ENCODE data around the gene OR2S2.
"Not testable (repeated sequence)": the region's sequence is repeated elsewhere in the genome, so short reads cannot be mapped to it uniquely, and the experiment has no call there.

The OR2S2 gene

DNA sequence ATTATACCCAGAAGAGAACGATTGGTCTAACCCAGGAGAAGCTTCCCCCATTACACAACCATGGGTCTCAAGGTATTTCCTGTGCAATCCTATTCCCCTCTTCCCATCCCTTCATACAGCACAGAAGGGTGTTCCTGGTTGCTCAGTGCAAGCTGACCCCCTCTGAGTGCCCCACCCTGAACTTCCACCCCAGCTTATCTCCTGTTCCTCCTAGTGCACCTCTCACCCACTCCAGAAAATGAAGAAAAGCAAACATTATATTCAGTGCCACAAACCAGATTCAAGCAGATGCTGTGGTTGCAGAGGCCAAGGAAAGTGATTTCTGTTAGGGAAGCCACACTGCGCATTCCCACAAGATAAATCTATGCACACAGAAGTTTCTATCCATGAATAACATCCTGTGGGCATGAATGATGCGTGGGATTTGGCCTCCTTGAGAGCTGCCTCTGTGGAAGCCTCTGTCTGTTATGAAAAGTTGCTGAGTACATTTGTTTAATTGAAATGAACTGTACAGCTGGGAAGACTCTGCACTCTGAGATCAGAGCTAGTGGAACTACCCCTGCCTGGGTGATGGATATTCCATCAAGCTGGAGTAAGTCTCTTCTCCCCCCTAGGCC, 2.2 kb upstream of the OR2S2 start:
- no peak for FAIRE-seq

DNA sequence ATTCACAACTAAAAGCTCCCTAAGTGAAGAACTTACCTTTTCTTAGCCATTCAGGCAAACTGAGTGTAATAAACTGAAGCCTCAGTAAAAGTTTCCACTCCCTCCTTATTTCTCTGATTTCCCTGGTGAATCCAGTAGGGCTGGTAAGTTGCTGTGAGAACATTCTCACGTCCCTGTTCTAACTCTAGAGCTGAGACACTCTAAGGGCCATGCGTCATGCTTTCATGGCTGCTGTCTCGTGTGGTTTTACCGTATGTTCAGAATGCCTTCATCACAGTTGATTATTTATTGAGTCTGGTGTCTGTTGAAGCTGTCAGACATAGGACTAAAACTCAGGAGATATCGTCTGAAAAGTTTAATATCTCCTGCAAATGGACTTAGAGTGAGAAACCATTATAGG, 1.3 kb downstream of the OR2S2 start:
- no peak for FAIRE-seq

DNA sequence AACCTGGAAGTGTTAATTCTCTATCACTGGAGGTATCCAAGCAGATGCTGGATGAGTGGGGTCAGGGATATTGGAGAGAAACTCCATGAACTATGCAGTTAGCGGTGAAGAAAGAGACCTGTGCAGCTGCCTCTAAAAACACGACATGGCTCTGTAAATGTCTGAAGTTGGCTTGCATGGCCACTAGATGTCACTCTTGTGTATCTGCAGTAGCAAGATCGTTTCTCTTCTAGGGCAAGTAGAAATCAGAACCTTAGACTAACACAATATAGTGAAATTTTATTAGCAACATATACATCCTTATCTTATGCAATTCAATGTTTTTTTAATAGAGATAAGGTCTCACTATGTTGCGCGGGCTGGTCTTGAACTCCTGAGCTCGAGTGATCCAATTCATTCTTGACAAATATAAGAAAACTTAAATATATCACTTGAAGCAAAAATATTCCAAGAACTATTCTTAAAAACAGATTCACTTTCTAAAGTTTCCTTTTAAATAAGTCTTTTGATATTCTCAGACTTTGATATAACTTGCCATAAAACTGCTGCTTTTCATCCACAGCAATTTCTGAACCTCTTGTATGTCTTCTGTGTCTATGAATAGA, 2.9 kb downstream of the OR2S2 start:
- FAIRE-seq: peak; percentile 100

DNA sequence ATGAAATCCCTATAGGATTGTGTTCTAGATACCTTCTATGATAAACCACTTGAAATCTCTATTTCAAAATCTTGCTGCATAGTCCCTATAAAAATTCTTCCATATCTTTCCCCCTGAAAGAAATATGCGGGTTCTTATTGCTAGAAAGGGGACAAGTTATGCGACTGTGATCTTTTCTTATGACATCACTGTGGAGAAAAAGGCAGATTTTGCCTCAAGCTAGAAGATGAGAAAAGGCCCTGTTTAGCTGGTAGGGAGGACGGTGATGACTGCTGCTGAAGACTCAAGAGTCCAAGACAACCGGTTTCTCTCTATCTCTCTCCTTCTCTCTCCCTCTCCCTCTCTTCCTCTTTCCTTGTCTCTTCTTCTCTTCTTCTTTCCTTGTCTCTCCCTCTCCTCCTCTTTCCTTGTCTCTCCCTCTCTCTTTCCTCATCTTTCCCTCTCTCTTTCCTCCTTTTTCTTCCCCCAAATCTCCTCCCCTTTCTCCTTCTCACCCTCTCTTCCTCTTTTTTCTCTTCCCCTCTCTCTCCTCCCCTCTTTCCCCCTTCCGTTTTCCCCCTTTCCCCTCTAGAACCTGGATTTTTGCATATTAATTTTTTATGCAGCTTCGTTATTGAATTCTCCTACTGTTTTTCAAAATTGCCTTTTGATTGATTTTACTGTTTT, 5.3 kb downstream of the OR2S2 start:
- FAIRE-seq: no peak

DNA sequence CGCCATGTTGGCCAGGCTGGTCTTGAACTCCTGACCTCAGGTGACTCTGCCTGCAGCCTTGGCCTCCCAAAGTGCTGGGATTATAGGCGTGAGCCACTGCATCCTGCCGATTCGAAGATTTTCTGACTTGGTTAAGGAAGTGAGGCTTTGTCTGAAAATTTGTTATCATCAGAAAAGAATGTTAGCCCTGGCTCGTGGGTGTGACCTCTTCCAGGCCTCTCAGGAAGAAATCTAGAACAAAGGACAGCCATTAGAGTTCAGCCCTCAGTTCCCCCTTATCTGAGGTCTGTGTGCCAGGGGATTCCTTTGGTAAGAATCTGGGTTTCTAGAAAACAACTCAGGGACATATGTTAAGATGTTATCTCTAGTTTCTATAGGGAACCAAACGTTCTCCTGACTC, 6.2 kb downstream of the OR2S2 start:
- no peak for FAIRE-seq

DNA sequence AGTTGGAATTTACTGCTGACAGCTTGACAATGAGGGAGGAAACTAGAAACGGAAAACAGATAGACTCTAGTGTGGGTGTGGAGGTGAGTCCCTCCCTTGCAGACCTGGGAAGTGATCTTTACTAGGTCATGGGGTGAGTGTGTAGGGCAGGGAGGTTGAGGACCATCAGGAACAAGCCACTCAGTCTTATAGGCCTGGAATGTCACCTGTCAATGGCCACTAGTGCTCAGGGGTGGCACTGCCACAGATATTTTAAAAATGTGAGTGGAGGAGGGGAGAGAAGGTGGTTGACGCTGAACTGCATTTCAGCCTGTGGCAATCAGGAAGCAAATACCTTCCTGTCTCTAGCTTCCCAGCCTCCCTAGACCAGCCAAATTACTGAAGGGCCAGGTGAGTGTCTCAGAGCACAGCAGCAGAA, 9.0 kb downstream of the OR2S2 start:
- no peak for FAIRE-seq

DNA sequence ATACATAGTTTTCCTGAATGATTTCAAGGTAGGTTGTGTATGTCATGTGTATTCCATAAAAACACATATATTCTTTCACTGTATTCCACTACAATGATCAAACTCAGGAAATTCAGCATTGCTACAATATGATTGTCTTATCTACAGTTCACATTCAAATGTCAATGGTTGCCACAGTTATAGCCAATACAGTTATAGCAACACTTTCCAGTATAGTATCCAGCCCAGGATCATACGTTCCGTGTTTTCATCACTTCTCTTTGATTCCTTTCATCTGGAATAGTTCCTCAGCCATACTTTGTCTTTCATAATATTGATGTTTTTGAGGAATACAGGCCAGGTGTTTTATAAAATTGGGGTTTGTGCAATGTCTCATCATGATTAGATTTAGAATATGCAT, 9.5 kb downstream of the OR2S2 start:
- no peak for FAIRE-seq

DNA sequence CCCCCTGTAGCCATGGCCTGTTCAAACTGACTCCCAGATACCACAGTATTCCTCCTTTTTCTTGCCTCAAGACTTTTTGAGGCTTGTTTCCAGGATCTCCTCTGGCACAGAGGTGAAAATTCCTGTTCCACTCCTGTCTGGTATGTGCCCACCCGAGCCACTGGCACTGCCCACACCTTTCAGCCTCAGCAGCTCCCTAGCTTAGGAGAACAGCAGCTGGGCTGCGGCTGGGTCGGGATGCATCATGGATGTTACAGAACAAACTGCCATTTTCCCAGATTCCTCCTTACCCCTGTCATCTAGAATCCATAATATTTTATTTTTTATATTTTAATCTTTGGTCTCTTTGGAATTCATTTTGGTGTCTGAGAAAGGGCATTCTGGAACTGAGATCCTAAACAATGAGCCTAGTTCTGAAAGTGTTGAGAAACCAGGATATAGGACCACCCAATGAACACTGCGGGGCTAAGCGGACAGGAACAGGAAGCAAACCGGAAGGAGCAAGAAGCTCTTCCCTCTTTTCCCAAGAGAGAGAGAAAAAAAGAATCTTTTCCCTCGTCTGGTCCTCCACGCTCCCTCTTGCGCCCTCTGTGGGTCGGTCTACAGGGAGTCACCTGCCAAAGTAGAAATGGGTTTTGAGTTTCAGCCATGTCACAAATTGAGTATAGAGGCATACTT, 12.5 kb downstream of the OR2S2 start:
- FAIRE-seq: no peak

DNA sequence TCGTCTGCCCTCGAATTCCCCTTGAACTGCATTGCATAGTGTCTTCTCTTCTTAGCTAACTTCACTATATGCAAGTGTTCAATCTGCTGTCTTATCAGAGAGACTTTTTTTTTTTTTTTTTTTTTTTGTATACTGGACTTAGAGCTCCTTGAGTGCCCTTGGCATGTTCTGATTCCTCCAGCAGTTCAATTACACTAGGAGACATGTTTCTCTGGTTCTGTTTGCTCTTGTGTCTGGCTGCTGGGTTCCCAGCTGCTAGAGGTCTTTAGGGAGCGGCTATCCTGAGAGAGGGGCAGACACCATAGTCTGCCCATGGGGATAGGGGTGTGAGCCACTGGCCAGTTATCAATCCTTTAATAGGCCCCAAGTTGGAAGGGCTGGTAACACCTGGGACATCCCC, 13.1 kb downstream of the OR2S2 start:
- no peak for FAIRE-seq

DNA sequence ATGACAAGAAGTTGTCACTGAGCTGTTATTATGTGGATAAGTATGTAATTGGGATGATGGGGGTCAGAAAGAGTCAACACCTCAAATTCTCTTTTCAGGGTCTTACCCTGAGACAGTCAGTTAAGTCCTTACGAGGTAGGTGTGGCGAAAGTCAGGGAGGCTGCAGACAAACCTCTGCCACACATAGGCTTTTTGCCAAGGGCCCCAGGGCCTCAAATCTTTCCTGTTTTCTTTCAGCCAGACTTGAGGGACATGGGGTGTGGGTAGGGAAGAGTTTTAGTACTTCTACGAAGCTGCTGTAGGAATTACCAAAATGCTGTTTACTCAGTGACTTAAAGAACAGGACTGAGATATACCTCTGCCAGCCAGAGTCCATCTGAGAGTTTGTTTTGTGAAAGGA, 13.8 kb downstream of the OR2S2 start:
- no peak for FAIRE-seq

DNA sequence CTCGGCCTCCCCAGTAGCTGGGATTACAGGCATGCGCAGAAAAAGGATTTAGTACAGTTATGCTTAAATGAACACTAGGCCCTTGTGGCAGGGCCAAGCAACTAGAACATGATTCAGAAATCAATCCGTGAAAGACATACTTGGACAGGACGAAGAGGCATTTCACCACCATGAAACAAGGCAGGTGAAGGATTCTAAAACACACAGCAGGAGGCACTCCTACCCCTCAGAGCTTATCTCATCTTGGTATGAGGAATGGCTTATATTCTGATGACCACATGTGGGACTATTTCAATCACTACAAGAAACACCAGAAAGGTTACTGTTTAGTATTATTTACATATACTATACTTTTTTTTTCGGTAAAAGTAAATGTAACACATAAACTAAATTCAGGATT, 15.7 kb downstream of the OR2S2 start:
- FAIRE-seq: no peak

DNA sequence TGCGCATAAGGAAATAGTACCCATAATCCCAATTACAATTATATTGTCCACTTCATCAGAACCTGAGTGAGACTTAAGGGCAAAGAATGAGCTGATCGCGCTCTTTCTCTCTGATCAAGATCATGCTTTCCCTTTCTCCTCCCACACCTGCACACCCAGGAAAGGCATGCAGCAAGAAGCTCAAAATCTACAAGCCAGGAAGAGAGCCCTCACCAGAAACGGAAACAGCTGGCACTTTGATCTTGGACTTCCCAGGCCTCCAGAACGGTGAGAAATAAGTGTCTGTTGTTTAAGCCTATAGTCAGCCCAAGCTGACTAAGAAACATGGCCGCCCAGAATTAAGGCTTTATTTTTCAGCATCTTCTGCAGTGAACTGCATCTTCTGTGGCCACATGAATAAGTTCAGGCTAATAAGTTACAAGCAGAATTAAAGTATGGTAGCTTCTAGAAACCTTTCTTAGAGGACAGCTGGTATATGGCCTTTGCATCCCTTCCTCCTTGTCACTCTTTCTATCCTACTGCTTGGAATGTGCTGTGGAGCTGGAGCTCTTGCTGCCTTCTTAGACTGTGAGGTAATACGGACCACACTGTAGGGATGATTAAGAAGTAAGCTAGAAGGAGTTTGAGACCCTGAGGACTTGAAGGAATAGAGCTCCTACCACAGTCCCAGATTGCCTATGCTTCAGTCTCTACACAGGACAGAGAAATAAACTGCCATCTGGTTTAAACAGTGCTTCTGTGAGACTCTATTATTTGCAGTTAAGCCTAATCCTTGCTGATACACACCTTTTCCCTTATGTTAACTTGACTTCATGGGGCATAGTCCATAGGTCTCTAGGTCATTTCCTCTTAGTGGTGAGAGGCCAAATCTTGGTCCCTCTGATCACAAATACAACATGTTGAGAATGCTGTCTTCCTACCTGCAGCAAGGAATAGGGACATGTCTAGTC, 17.2 kb downstream of the OR2S2 start:
- no peak for FAIRE-seq

DNA sequence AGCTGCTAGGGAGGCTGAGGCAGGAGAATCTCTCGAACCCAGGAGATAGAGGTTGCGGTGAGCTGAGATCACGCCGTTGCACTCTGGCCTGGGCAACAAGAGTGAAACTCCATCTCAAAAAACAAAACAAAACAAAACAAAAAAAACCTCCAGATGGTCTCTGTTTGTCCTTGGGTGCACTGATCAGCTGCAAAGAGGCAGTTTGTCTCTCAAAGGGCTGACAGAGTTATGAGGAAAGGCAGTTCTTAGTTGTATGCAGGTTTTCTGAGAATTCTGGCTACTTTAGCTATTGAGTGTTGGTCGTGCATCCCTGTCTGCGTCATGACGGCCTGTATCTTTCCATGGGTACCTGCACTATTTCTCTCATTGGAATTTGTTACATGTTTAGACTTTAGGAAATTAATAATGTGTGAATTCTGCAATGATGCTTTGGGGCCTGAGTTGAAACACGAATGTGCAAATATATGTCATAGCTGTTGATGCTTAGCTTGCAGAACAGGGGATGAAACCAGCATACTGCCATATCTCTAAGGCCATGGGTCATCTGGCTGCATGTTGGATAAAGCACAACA, 18.2 kb downstream of the OR2S2 start:
- no peak for FAIRE-seq

DNA sequence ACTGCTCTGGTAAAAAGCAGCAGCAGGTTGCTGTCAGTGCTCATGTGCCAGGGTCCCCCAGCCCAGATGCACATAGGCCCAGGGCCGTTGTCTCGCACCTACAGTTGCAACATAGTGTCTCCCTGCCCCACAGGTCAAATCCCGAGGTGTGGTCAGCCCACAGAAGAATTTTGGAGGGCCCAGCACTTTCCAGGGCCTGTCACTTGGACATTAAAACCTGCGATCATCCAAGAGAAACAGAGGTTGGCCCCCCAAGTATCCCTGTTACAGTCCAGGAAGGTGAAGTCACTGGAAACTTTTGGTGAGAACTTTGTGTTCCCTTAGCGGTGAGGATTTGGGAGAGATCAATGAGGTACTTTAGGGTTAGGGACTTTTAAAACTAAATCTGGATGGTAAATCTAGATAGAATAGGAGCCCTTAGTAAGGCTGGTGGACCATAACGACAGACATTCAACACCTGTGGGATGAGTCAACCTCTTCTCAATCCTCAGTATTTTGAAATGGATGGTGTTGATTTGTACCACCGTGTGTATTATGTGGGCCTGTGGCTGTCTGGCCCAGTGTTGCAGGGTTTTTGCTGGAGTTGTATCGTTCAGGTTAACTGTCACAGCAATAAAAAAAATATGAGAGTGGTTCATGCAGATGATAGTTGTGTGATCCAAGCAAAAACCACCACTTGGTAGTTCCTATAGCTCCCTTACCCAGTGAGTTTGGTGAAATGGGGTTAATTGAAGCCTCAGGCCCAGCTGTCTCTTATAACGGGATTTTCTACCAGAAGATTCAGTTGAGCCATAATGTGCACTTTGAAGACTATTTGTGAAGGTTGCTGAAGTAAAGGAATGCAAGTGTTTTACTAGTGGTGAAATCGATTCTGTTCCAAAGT, 19.2 kb downstream of the OR2S2 start:
- no peak for FAIRE-seq

DNA sequence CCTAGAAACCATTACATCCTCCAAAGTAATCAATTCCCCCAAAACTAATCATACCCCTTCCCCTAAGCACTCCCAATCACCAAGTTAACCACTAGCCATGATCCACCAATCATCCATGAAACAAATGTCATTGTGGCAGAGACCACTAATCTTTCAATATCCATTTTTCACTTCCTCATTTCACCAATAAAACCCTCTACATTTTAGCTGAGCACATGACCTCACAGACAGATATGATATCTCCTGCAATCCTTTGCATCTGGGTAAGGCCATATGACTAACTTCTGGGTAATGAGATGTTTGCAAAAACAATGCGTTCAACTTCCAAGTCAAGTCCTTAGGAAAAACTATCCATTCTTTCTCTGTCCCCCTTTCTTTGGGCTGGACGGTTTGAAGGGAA, 20.7 kb downstream of the OR2S2 start:
- no peak for FAIRE-seq

DNA sequence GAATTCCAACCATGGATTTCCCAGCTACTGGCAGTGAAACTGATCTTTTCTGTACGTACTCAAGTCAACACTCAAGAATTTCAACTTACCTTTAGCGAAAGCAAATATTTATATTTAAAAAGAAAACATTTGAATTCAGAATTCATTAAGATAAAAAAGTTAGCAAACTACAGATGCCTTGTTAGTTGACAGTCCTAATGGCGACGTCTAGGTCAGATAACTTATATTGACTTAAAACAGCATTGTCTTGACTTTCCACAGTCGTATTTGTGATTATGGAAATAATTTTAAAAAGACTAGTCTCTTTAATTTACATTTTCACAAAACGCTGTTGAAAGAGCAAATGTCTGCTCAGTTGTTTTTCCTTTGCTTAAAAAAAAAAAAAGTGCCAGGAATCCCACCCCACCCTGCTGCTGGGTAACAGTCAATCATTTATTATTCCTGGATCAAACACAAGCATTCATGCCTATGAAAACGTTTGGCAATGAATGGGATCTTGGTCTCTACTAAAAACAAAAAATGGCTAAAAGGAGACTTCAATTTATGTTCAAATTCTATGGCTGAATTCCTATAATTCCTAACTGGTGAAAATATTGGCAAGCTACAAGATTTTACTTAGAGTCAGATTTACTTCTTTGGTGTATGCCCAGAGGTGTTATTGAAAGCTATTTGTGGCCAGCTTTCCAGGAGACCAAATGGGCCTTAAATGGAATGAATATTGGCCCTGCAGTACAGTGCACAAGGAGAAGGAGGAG, 22.0 kb downstream of the OR2S2 start:
- FAIRE-seq: no peak

DNA sequence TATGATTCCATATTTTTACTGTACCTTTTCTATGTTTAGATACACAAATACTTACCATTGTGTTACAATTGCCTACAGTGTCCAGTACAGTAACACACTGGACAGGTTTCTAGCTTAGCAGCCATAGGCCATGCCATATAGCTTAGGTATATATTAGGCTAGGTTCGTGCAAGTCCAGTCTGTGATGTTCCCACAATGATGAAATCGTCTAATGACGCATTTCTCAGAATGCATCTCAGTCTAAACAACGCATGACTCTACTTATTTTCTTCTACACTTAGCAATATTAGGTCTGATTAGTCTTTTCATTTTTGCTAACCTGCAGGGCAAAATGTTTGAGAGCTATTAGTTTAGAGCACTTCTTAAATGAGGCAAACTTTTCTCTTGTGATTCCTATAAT, 22.7 kb downstream of the OR2S2 start:
- no peak for FAIRE-seq

DNA sequence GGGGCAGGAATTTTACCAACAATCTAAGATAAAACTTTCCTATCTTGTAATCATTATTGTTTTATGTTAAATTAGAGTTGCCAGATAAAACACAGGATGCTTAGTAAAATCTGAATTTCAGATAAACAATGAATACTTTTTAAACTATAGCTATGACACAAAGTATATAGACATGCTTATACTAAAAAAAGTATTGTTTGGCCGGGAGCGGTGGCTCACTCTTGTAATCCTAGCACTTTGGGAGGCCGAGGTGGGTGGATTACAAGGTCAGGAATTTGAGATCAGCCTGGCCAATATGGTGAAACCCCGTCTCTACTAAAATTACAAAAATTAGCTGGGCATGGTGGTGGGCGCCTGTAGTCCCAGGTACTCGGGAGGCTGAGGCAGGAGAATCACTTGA, 23.9 kb downstream of the OR2S2 start:
- not testable (repeated sequence) for FAIRE-seq

DNA sequence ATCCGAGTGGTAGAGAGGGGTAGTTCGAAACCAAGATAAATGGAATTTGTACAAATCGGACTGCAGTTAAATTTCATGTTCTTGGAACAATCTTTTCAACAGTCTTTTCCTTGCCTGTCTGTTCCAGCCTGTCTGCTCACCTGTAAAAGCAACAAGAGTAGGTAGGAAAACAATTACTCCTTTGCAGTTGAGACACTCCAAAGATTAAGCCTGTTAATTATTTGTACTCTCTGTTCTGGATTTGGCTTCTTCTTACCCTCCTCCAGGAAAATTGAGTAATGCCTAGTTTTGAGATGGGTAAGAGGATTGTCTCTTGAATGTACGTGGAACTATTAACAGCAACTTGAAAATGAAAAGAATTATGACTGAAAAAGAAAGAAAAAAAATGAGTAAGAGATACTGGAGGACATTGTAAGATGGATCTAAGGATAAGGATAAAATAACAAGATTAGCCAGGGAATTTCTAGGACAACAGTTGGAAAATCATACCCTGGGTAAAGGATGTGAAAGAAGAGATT, 24.3 kb downstream of the OR2S2 start:
- no peak for FAIRE-seq

DNA sequence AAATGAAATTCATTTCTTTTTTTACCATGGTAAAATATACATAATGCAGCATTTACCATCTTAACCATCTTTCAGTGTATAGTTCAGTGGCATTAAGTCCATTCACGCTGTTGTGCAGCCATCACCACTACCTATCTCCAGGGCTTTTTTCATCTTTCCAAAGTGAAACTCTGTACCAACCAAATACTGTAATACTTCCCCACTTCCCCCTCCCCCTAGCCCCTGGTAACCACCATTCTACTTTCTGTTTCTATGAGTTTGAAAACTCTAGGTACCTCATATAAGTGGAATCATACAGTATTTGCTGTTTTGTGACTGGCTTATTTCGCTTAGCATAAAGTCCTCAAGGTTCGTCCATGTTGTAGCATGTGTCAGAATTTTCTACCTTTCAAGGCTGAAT, 25.2 kb downstream of the OR2S2 start:
- FAIRE-seq: no peak

DNA sequence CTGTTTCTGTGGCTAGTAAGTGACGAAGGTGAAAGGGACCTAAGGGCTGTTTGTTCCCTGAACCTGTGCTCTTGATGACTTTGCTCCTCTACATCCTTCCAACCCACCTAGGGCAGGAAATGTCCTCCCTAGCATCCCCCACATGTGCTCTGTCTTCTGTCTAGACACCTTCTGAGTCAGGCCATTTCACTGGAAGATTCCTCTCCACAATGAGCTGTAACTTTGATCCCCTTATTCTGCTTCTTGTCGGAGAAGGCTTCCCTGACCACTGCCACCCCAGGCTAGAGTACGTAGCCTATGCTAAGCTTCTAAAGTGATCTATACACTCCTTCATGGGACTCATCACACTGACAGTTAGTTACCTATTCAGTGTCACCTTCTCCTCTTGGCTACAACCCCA, 27.0 kb downstream of the OR2S2 start:
- FAIRE-seq: no peak
